HG03097 (cell line): ENCODE data around the gene LRP2.
"Not testable (repeated sequence)": the region's sequence is repeated elsewhere in the genome, so short reads cannot be mapped to it uniquely, and the experiment has no call there.

Experiments used
- ATAC-seq: cut with Tn5 transposase; IDR thresholded peaks from one replicate; pipeline ENCODE4 v1.9.1; 2021; ENCODE audit not compliant: unreplicated experiment, low FRiP score

Gene LRP2

GRCh38 chr2:169182573-169182972, 179.8 kb downstream of the LRP2 start:
- ATAC-seq, result no peak

- ATAC-seq, result no peak
Observed at GRCh38 chr2:169178804-169179390, 183.4 kb downstream of the LRP2 start.

- ATAC-seq, result no peak
Observed at GRCh38 chr2:169178364-169178763, 184.0 kb downstream of the LRP2 start.

- ATAC-seq, result no peak
Observed at GRCh38 chr2:169175112-169175511, 187.2 kb downstream of the LRP2 start.

- ATAC-seq, result no peak
Observed at GRCh38 chr2:169173876-169174275, 188.5 kb downstream of the LRP2 start.

GRCh38 chr2:169172914-169173313, 189.4 kb downstream of the LRP2 start:
- ATAC-seq, result no peak

GRCh38 chr2:169172151-169172735, 190.1 kb downstream of the LRP2 start:
- ATAC-seq, result no peak

- ATAC-seq, result no peak
Observed at GRCh38 chr2:169165791-169166190, 196.5 kb downstream of the LRP2 start.

GRCh38 chr2:169164311-169164710, 198.0 kb downstream of the LRP2 start:
- no peak for ATAC-seq

GRCh38 chr2:169162613-169163012, 199.7 kb downstream of the LRP2 start:
- no peak for ATAC-seq

- ATAC-seq, result no peak
Observed at GRCh38 chr2:169160926-169161481, 201.3 kb downstream of the LRP2 start.

- ATAC-seq, result no peak
Observed at GRCh38 chr2:169159686-169160085, 202.6 kb downstream of the LRP2 start.

- ATAC-seq, result no peak
Observed at GRCh38 chr2:169158874-169159273, 203.5 kb downstream of the LRP2 start.

GRCh38 chr2:169146220-169146619, 216.1 kb downstream of the LRP2 start:
- no peak for ATAC-seq

- no peak for ATAC-seq
Observed at GRCh38 chr2:169143998-169144397, 218.3 kb downstream of the LRP2 start.

GRCh38 chr2:169141713-169142352, 220.5 kb downstream of the LRP2 start:
- no peak for ATAC-seq

- no peak for ATAC-seq
Observed at GRCh38 chr2:169139993-169140767, 222.2 kb downstream of the LRP2 start.

GRCh38 chr2:169139145-169139544, 223.2 kb downstream of the LRP2 start:
- ATAC-seq, result no peak

- no peak for ATAC-seq
Observed at GRCh38 chr2:169137924-169138323, 224.4 kb downstream of the LRP2 start.

GRCh38 chr2:169136885-169137534, 225.3 kb downstream of the LRP2 start:
- ATAC-seq, result no peak

- ATAC-seq, result not testable (repeated sequence)
Observed at GRCh38 chr2:169136428-169136827, 225.9 kb downstream of the LRP2 start.
